Thyroid gland (tissue), 4 donors: Measurements from ENCODE around the gene PLCB1.

ENCODE experiments used
- POLR2A ChIP-seq, 2 donors: fragments of 450-650 bp; IDR thresholded peaks; one replicate each; pipeline ENCODE4 v1.6.1; 2017; ENCODE audit warnings: antibody characterized with exemption in 2 of 2, mild to moderate bottlenecking in 2 of 2, moderate library complexity in 1 of 2
- TF ChIP-seq, protein P1 (sequence below), 6 experiments: fragments of 200-600 bp in 3 of 6; fragments of 450-650 bp in 3 of 6; sonication (generic) in 3 of 6; IDR thresholded peaks; one replicate each; pipeline ENCODE4 v1.5.1; 2016 to 2019; ENCODE audit warnings: antibody characterized with exemption in 6 of 6, mild to moderate bottlenecking in 2 of 6, inconsistent platforms in 1 of 6, moderate library complexity in 1 of 6

DNA sequence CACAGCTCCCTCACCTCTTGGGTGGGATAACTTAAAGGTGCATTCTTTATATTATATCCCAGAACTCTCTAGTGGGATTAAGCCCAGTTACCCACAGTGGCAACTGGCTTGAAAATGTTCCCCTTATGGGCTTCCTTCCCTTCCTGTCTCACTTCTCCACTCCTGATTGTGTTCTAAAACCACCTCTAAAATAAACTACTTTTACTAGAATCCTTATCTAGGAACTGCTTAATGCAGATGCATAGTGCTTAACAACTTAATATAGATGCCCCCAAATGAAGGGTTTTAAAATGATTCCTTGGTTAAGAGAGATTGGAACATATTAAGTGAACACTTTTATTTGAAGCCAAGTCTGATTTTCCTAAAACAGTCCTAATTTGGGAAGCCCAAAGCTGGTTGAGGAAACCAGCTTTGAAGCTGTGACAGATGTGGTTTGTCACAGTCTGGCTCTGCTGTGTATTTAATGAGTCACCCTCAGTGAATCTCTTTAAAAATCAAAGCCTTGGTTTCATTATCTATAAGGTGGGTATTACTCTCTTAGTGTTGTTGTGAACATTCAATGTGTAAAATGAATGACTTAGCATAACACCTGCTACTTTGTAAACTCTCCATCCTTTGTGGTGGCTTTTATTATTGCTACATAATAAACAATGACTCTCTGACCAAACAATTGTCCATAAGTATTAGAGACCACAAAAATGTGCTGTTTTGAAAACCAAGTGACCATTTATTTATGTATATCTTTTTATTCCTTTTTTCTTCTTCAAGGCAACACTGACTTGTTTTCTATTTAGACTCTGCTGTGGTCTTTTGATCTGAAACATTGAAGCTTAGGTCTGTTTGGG, 24.4 kb downstream of the PLCB1 start:
- TF ChIP-seq POLR2A (IDR thresholded peaks at IDR 0.05) = no peak
- TF ChIP-seq, protein P1, sequence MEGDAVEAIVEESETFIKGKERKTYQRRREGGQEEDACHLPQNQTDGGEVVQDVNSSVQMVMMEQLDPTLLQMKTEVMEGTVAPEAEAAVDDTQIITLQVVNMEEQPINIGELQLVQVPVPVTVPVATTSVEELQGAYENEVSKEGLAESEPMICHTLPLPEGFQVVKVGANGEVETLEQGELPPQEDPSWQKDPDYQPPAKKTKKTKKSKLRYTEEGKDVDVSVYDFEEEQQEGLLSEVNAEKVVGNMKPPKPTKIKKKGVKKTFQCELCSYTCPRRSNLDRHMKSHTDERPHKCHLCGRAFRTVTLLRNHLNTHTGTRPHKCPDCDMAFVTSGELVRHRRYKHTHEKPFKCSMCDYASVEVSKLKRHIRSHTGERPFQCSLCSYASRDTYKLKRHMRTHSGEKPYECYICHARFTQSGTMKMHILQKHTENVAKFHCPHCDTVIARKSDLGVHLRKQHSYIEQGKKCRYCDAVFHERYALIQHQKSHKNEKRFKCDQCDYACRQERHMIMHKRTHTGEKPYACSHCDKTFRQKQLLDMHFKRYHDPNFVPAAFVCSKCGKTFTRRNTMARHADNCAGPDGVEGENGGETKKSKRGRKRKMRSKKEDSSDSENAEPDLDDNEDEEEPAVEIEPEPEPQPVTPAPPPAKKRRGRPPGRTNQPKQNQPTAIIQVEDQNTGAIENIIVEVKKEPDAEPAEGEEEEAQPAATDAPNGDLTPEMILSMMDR (IDR thresholded peaks at IDR 0.05) = no peak
